Mesenchymal stem cell (in vitro differentiated cells and primary cell): ENCODE data around the gene SLC25A45.
"Not testable (repeated sequence)": the region's sequence is repeated elsewhere in the genome, so short reads cannot be mapped to it uniquely, and the experiment has no call there.

Experiments used
- DNase-seq: peaks from one replicate; pipeline ENCODE4 v3.0.0-alpha.2; 2013
- H2AFZ ChIP-seq: one replicate; pipeline ENCODE4 v1.6.1; 2013; ENCODE audit warnings: low read depth, mild to moderate bottlenecking, control low read depth, inconsistent platforms, low read length, moderate library complexity
- H2AK5ac ChIP-seq: 2 replicates; pipeline ENCODE4 v1.6.1; 2013; ENCODE audit warnings: low read length, moderate library complexity, mild to moderate bottlenecking, inconsistent platforms; ENCODE audit not compliant: severe bottlenecking
- H2BK120ac ChIP-seq: one replicate; pipeline ENCODE4 v1.6.1; 2013; ENCODE audit warnings: low read depth, mild to moderate bottlenecking, inconsistent platforms, low read length, moderate library complexity
- H2BK12ac ChIP-seq, 2 experiments: one replicate each; pipeline ENCODE4 v1.6.1; 2013; ENCODE audit warnings: inconsistent platforms in 2 of 2, low read length in 2 of 2, mild to moderate bottlenecking in 2 of 2, moderate library complexity in 2 of 2, control low read depth in 1 of 2
- H2BK15ac ChIP-seq: one replicate; pipeline ENCODE4 v1.6.1; 2013; ENCODE audit warnings: mild to moderate bottlenecking, low read depth, inconsistent platforms; ENCODE audit not compliant: poor library complexity, severe bottlenecking
- H2BK5ac ChIP-seq: 2 replicates; pipeline ENCODE4 v1.6.1; 2013; ENCODE audit warnings: low read depth, mild to moderate bottlenecking, low read length, control low read depth, inconsistent platforms; ENCODE audit not compliant: poor library complexity, severe bottlenecking
- H3K14ac ChIP-seq, 2 experiments: one replicate each; pipeline ENCODE4 v1.6.1; 2013; ENCODE audit warnings: inconsistent platforms in 2 of 2, low read length in 2 of 2, control low read depth in 1 of 2, mild to moderate bottlenecking in 1 of 2, moderate library complexity in 1 of 2
- H3K18ac ChIP-seq, 2 experiments: one replicate each; pipeline ENCODE4 v1.6.1; 2013; ENCODE audit warnings: inconsistent platforms in 2 of 2, low read length in 2 of 2, control low read depth in 1 of 2, low read depth in 1 of 2, mild to moderate bottlenecking in 1 of 2
- H3K23ac ChIP-seq, 2 experiments: one replicate each; pipeline ENCODE4 v1.6.1; 2013; ENCODE audit warnings: inconsistent platforms in 2 of 2, low read length in 2 of 2, mild to moderate bottlenecking in 2 of 2, moderate library complexity in 2 of 2, control low read depth in 1 of 2
- H3K27ac ChIP-seq: 2 replicates; pipeline ENCODE4 v1.5.1; 2013; ENCODE audit warnings: mild to moderate bottlenecking, moderate library complexity, low read length, control low read depth, inconsistent platforms; ENCODE audit not compliant: poor library complexity, severe bottlenecking
- H3K27me3 ChIP-seq, 2 experiments: 2 replicates each; pipeline versions ENCODE4 v1.6.1 to v1.7.0; 2013; ENCODE audit warnings: low read length in 2 of 2, mild to moderate bottlenecking in 2 of 2, moderate library complexity in 2 of 2, control low read depth in 1 of 2, inconsistent platforms in 1 of 2; ENCODE audit not compliant: control insufficient read depth in 1 of 2, insufficient read depth in 1 of 2
- H3K36me3 ChIP-seq, 2 experiments: 2 replicates each; pipeline versions ENCODE4 v1.6.1 to v1.7.0; 2013; ENCODE audit warnings: low read length in 2 of 2, control low read depth in 1 of 2, inconsistent platforms in 1 of 2, low read depth in 1 of 2, mild to moderate bottlenecking in 1 of 2; ENCODE audit not compliant: insufficient read depth in 2 of 2, control insufficient read depth in 1 of 2
- H3K4ac ChIP-seq, 2 experiments: one replicate each; pipeline ENCODE4 v1.6.1; 2013; ENCODE audit warnings: inconsistent platforms in 2 of 2, low read length in 2 of 2, mild to moderate bottlenecking in 2 of 2, moderate library complexity in 2 of 2, control low read depth in 1 of 2, low read depth in 1 of 2
- H3K4me1 ChIP-seq: 2 replicates; pipeline ENCODE4 v1.6.1; 2013; ENCODE audit warnings: low read depth, low read length, control low read depth; ENCODE audit not compliant: control insufficient read depth, insufficient read depth
- H3K4me2 ChIP-seq: 2 replicates; pipeline ENCODE4 v1.6.1; 2013; ENCODE audit warnings: low read length, mild to moderate bottlenecking, inconsistent platforms; ENCODE audit not compliant: poor library complexity, severe bottlenecking
- H3K4me3 ChIP-seq, 2 experiments: 2 replicates each; pipeline versions ENCODE4 v1.5.1 to v1.7.0; 2013; ENCODE audit warnings: low read length in 2 of 2, mild to moderate bottlenecking in 2 of 2, control low read depth in 1 of 2, low read depth in 1 of 2; ENCODE audit not compliant: insufficient read depth in 1 of 2
- H3K79me1 ChIP-seq: replicated peaks from 2 replicates; pipeline ENCODE4 v1.6.1; 2013; ENCODE audit warnings: mild to moderate bottlenecking, control low read depth, low read length, inconsistent platforms; ENCODE audit not compliant: poor library complexity, severe bottlenecking
- H3K9ac ChIP-seq: 2 replicates; pipeline ENCODE4 v1.7.0; 2013; ENCODE audit warnings: mild to moderate bottlenecking, low read length, moderate library complexity
- H3K9me3 ChIP-seq: 2 replicates; pipeline ENCODE4 v1.7.0; 2013; ENCODE audit warnings: mild to moderate bottlenecking, low read length; ENCODE audit not compliant: control insufficient read depth
- H4K8ac ChIP-seq: one replicate; pipeline ENCODE4 v1.6.1; 2013; ENCODE audit warnings: inconsistent platforms, mild to moderate bottlenecking, low read length, moderate library complexity
- H4K91ac ChIP-seq: one replicate; pipeline ENCODE4 v1.6.1; 2013; ENCODE audit warnings: mild to moderate bottlenecking, low read length, inconsistent platforms
- WGBS: methylation state at CpG from one replicate; pipeline ENCODE4 v1.1.7; 2013; ENCODE audit warnings: mixed read lengths; 5-methylcytosine and 5-hydroxymethylcytosine counted together

Gene SLC25A45

DNA sequence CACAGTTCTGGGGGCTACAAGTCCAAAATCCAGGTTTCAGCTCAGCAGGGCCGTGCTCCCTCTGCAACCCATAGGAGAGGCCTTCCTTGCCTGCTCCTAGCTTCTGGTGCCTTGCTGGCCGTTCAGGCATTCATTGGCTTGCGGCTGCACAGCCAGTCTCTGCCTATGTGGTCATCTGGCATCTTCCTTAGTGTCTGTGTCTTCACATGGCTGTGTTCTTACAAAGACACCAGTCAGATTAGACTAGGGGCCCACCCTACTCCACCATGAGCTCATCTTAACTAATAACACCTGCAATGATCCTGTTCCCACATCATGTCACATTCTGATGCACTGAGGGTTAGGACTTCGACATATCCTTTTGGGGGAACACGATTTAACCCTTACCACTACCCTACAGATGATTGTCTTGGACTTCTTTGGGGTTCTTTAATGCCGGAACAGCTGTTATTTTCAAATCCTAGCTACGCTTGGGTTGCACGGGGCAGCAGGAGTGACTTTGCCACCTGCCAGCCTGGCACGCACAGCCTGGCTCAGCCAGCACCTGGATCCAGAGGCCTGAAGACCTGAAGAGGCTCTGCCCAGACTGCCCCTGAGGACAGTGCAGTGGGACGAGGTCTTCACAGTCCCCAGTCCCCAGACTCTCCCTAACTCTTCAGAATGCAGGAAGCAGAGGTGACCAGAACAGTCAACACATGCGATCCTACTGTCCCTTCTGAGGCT is 32.5 kb upstream of the SLC25A45 start:
- Histone ChIP-seq H3K9me3 (no peaks in the 10 kb centered on the region), H3K27ac (no peak overlapping the region), H3K4me3 (peak overlapping the region; percentile 15 to 29), H3K4ac (no peak overlapping the region), H2BK15ac (no peak overlapping the region), H4K91ac (no peak overlapping the region), H2AFZ (no peak overlapping the region), H2BK120ac (no peak overlapping the region), H3K9ac (peak overlapping the region; percentile 99), H3K79me1 (peaks cover 24% of the 10 kb centered on the region), H3K36me3 (peaks cover 35 to 37% of the 10 kb centered on the region in 2 experiments), H3K4me1 (peaks cover 42% of the 10 kb centered on the region), H3K14ac (peak overlapping the region in 1 of 2 experiments; percentile 79), H3K27me3 (no peaks in the 10 kb centered on the region), H2BK12ac (peak overlapping the region in 1 of 2 experiments; percentile 73), H3K4me2 (no peak overlapping the region), H4K8ac (no peak overlapping the region), H2AK5ac (peak overlapping the region; percentile 30), H3K18ac (peak overlapping the region in 1 of 2 experiments; percentile 42), H2BK5ac (no peak overlapping the region), H3K23ac (peak overlapping the region in 1 of 2 experiments; percentile 16)
- DNase-seq, result peak; percentile 57
- WGBS, result 88% methylated on average over 11 of the region's 11 CpGs

DNA sequence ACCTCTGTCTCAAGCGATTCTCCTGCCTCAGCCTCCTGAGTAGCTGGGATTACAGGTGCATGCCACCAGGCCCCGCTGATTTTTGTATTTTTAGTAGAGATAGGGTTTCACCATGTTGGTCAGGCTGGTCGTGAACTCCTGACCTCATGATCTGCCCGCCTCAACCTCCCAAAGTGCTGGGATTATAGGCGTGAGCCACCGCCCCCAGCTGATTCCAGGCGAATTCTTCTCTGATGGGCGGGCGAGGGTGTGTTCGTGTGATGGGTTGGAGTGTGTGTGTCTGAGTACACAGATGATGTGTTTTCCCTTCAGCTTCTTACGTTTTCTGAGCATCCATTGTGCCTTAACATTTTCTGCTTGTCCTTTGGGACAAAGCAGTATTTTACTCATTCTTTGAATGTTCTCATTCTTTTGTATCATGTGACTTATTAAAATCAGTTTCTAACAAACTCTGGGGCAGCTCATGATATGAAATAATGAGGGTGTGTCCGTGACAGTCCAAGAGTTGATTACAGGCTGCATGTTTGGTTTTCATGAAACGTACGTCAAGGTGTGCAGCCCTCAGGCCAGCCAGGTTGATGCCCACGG is 30.7 kb upstream of the SLC25A45 start:
- WGBS, result 97% methylated on average over 15 of the region's 15 CpGs
- H3K79me1 ChIP-seq, result peaks cover 31% of the 10 kb centered on the region
- H2BK5ac ChIP-seq, result not testable (repeated sequence)

DNA sequence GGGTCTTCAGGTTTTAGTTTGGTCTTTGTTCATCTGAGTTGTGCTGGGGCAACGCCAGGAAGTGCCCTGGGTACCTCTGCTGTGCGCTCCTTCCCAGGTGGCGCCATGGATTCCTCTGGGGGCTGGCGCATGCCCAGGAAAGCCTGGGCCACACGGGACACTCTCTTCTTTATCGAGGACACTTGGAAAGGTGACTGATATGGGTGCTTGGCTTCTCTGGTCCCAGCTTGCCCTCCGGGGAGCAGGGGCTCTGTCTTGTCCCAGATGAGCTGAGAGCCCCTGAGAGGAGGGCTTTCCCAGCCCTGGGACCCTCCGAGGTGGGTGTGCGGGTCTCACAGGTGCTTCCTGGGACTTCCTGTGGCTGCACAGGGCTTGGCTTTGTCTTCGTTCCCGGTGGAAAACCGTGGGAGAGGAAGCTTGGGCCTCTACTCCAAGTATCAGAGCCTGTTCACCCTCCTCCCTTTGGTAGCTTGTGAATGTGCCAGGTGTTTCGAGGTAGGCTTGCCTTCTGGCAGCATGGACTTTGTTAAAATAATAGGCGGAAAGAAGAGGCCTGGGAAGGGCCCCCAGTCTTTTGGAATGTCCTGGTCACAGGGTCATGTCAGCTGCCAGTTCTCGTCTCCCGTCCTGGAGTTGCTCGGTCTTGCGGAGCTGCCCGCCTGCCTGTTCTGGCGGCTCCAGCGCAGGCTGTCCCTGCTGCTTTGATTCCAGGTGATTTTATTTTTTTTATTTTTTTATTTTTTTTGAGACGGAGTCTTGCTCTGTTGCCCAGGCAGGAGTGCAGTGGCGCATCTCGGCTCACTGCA is 30.0 kb upstream of the SLC25A45 start:
- WGBS, result 96% methylated on average over 19 of the region's 24 CpGs

More for the DNA sequence above, 30.7 kb upstream of the SLC25A45 start:
- not testable (repeated sequence) for H3K4me2 ChIP-seq, H3K14ac ChIP-seq, H2BK15ac ChIP-seq, H2BK120ac ChIP-seq, H3K4me3 ChIP-seq, H4K91ac ChIP-seq, H3K23ac ChIP-seq, H3K27ac ChIP-seq, H2BK12ac ChIP-seq, H4K8ac ChIP-seq, H3K18ac ChIP-seq, H3K27me3 ChIP-seq, H2AFZ ChIP-seq, H3K9me3 ChIP-seq, H2AK5ac ChIP-seq, H3K4ac ChIP-seq, DNase-seq
- H3K36me3 ChIP-seq, result peaks cover 53% of the 10 kb centered on the region in 2 experiments
- H3K9ac ChIP-seq, result peak overlapping the region; percentile 31
- H3K4me1 ChIP-seq, result peaks cover 29% of the 10 kb centered on the region

DNA sequence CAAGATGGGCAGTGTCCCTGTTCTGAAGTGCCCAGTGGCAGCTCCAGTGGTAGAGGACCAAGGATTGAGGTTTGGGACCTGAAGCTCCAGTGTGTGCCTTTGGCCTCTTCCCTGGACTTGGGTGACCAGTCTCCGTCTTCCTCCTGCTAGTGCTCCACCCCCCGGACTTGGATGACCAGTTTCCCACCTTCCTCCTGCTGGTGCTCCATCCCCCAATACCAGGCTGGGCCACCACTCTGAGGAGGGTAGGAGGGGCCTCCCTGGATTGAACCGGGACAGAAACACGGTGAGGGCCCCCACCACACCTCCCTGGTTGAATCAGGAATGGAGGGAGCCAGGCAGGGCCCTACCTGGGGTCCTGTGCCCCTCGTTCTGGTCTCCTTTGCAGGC is 29.2 kb upstream of the SLC25A45 start:
- Histone ChIP-seq H3K4ac (no peak overlapping the region), H3K14ac (no peak overlapping the region), H2AK5ac (no peak overlapping the region), H2BK120ac (no peak overlapping the region), H4K91ac (no peak overlapping the region), H3K4me2 (no peak overlapping the region), H3K79me1 (peaks cover 31% of the 10 kb centered on the region), H2BK5ac (no peak overlapping the region), H3K18ac (no peak overlapping the region), H3K9me3 (no peaks in the 10 kb centered on the region), H2AFZ (no peak overlapping the region), H2BK15ac (no peak overlapping the region), H3K27me3 (no peaks in the 10 kb centered on the region), H3K4me3 (no peak overlapping the region), H3K36me3 (peaks cover 54 to 66% of the 10 kb centered on the region in 2 experiments), H2BK12ac (no peak overlapping the region), H3K4me1 (peaks cover 16% of the 10 kb centered on the region), H4K8ac (no peak overlapping the region), H3K23ac (no peak overlapping the region), H3K27ac (no peak overlapping the region), H3K9ac (no peak overlapping the region)
- no peak for DNase-seq
- 88% methylated on average over 4 of the region's 5 CpGs for WGBS

More for the DNA sequence above, 30.0 kb upstream of the SLC25A45 start:
- Histone ChIP-seq H3K9ac (peak overlapping the region; percentile 18), H3K4ac (no peak overlapping the region), H3K18ac (no peak overlapping the region), H3K4me2 (no peak overlapping the region), H4K8ac (no peak overlapping the region), H3K9me3 (no peaks in the 10 kb centered on the region), H4K91ac (no peak overlapping the region), H2BK5ac (no peak overlapping the region), H3K4me1 (peaks cover 24% of the 10 kb centered on the region), H3K4me3 (no peak overlapping the region), H3K14ac (no peak overlapping the region), H2AK5ac (no peak overlapping the region), H3K27ac (no peak overlapping the region), H2BK15ac (no peak overlapping the region), H3K27me3 (no peaks in the 10 kb centered on the region), H2AFZ (no peak overlapping the region), H3K36me3 (peaks cover 53 to 59% of the 10 kb centered on the region in 2 experiments), H3K79me1 (peaks cover 31% of the 10 kb centered on the region), H2BK12ac (no peak overlapping the region), H2BK120ac (no peak overlapping the region), H3K23ac (no peak overlapping the region)
- DNase-seq, result no peak
